MCF 10A (cell line): ENCODE data around the gene GAA. TPM values are rescaled to one million over a fixed set of nuclear protein-coding genes. Genes with fewer than 3 reads are reported as not detected.

Experiments used
- Bru-seq: library from RNA; stranded (reverse); fragments of 400-500 nt; gene quantifications from one replicate; lab custom pipeline; 2021; lab: Mats Ljungman, UMichigan
- BruChase-seq, 2 experiments: library from RNA; stranded (reverse); fragments of 400-500 nt; gene quantifications; one replicate each; lab custom pipeline; 2021; lab: Mats Ljungman, UMichigan
- BruUV-seq: library from RNA; stranded (reverse); fragments of 400-500 nt; replicated peaks from 2 replicates; lab custom pipeline; 2021; lab: Mats Ljungman, UMichigan
- CTCF ChIA-PET: fragments of 300-600 bp; sonication (Branson Sonifier 250); formaldehyde crosslinking; extraction: SDS; loops from one replicate; lab custom pipeline; 2021; ENCODE audit warnings: antibody characterized with exemption, inconsistent platforms; lab: Yijun Ruan, JAX
- POLR2A ChIA-PET: fragments of 300-600, 350-650 bp; sonication (Branson Sonifier 250); formaldehyde crosslinking; extraction: SDS; loops from one replicate; lab custom pipeline; 2020; ENCODE audit warnings: antibody characterized with exemption, inconsistent platforms; lab: Yijun Ruan, JAX
- DNase-seq: peaks from one replicate; pipeline ENCODE4 v3.0.0-alpha.2; 2018; ENCODE audit not compliant: unreplicated experiment
- H3K27ac Mint-ChIP-seq: one replicate; pipeline ENCODE4 v1.8.0; 2022; ENCODE audit warnings: mild to moderate bottlenecking, low read depth, mixed read lengths; ENCODE audit not compliant: unreplicated experiment
- H3K27me3 Mint-ChIP-seq: one replicate; pipeline ENCODE4 v1.8.0; 2022; ENCODE audit warnings: mixed read lengths; ENCODE audit not compliant: insufficient read depth, unreplicated experiment
- H3K36me3 Mint-ChIP-seq: one replicate; pipeline ENCODE4 v1.8.0; 2022; ENCODE audit warnings: mild to moderate bottlenecking, moderate library complexity, mixed read lengths; ENCODE audit not compliant: insufficient read depth, unreplicated experiment
- H3K4me1 Mint-ChIP-seq: one replicate; pipeline ENCODE4 v1.8.0; 2022; ENCODE audit warnings: mixed read lengths; ENCODE audit not compliant: insufficient read depth, unreplicated experiment
- H3K4me3 Mint-ChIP-seq: one replicate; pipeline ENCODE4 v1.8.0; 2022; ENCODE audit warnings: mild to moderate bottlenecking, moderate library complexity, mixed read lengths; ENCODE audit not compliant: unreplicated experiment
- H3K9me3 Mint-ChIP-seq: one replicate; pipeline ENCODE4 v1.8.0; 2022; ENCODE audit warnings: mixed read lengths; ENCODE audit not compliant: unreplicated experiment
- intact Hi-C: fragments of 100-400 bp; cut with micrococcal nuclease; formaldehyde crosslinking; loops from 2 replicates; pipeline ENCODE4 v1.14.1; 2022
- long read RNA-seq: library from polyadenylated mRNA; stranded (forward); transcript quantifications from one replicate; pipeline ENCODE4 v2.0.0, GENCODE V29; 2022
- total RNA-seq: library from RNA; stranded (reverse); gene quantifications from 2 replicates; pipeline ENCODE4 v1.2.3, GENCODE V29; 2022
- TF ChIP-seq, protein P1 (sequence below): fragments of 200-600 bp; IDR thresholded peaks from one replicate; pipeline ENCODE4 v1.8.0; 2022; ENCODE audit warnings: antibody characterized with exemption, mild to moderate bottlenecking; ENCODE audit not compliant: unreplicated experiment

Gene GAA
- total RNA-seq = 26.0 and 31.3 TPM in 2 replicates
- percentile 45 among the genes with signal in this experiment for Bru-seq, nascent RNA
- BruChase-seq, experiment 1, labeled RNA remaining after a 6-hour chase = percentile 60 among the genes with signal in this experiment
- percentile 50 among the genes with signal in this experiment for BruChase-seq, experiment 2, labeled RNA remaining after a 2-hour chase
- long read RNA-seq, transcript GAA-202 (21 exons, 3,549 nt) = major isoform, 23 of 62 reads
- long read RNA-seq, partial matches to known transcripts = 7 of 62 reads
- long read RNA-seq, other reads (novel, unspliced or antisense) = 32 of 62 reads

- Mint-ChIP-seq H3K27ac (peak within 1 kb of the TSS; percentile 67), H3K4me3 (peak within 1 kb of the TSS; percentile 79), H3K36me3 (no peaks in the 10 kb centered on the region), H3K4me1 (peaks cover 18% of the 10 kb centered on the region), H3K9me3 (no peaks in the 10 kb centered on the region), H3K27me3 (no peaks in the 10 kb centered on the region)
- intact Hi-C loops = loop anchor here (1.0 to 10.0 kb wide), 2 partner anchors 152 to 314 kb away; partner anchors contain the start of gene ENDOV
- ChIA-PET POLR2A (interaction anchor here (0.6 to 1.8 kb wide), 18 partner anchors 8 to 1864 kb away, joined by 3 to 20 read pairs (median 4); no protein-coding TSS in a partner anchor), CTCF (interaction anchor here (0.5 to 2.8 kb wide), 20 partner anchors 8 to 218 kb away, joined by 3 to 14 read pairs (median 4); no protein-coding TSS in a partner anchor)
- no TSS peak for BruUV-seq
- TF ChIP-seq, protein P1, sequence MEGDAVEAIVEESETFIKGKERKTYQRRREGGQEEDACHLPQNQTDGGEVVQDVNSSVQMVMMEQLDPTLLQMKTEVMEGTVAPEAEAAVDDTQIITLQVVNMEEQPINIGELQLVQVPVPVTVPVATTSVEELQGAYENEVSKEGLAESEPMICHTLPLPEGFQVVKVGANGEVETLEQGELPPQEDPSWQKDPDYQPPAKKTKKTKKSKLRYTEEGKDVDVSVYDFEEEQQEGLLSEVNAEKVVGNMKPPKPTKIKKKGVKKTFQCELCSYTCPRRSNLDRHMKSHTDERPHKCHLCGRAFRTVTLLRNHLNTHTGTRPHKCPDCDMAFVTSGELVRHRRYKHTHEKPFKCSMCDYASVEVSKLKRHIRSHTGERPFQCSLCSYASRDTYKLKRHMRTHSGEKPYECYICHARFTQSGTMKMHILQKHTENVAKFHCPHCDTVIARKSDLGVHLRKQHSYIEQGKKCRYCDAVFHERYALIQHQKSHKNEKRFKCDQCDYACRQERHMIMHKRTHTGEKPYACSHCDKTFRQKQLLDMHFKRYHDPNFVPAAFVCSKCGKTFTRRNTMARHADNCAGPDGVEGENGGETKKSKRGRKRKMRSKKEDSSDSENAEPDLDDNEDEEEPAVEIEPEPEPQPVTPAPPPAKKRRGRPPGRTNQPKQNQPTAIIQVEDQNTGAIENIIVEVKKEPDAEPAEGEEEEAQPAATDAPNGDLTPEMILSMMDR = peak; percentile 69
- DNase-seq = peak; percentile 68
Observed at GRCh38 chr17:80101011-80101945, at the start of gene GAA. Gene GAA, plus strand, starts transcription at chr17:80101581. Its CDS starts 3,006 bp downstream, at chr17:80104587.

GRCh38 chr17:80051681-80052080 lies 49.7 kb upstream of the GAA start:
- DNase-seq = no peak
- no peaks in the 10 kb centered on the region for H3K36me3 Mint-ChIP-seq
- no TSS peak for BruUV-seq
- H3K9me3 Mint-ChIP-seq = no peaks in the 10 kb centered on the region
- no peak overlapping the region for H3K4me3 Mint-ChIP-seq
- no peak overlapping the region for H3K27ac Mint-ChIP-seq
- CTCF ChIA-PET = no interaction called here
- intact Hi-C loops = no loop called here
- TF ChIP-seq, protein P1 = no peak
- no peaks in the 10 kb centered on the region for H3K4me1 Mint-ChIP-seq
- no peaks in the 10 kb centered on the region for H3K27me3 Mint-ChIP-seq
- POLR2A ChIA-PET = no interaction called here

DNA sequence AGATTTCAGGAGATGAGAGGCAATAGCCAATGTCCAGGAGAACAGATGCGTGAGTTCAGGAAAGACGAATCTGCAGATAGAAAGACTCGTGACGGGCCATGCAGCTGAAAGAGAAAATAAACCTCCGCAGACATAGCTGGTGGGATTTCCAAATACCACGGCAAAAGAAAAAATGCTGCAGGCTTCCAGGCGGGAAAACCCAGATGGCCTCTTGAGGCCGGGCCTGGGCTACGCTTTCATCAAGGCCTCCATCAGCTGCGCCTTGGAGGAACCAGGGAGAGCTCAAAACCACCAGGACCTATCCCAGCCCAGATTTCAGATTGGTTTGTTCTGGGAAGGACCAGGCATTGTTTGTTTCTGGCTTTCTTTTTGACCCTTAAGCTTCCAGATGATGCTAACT lies 48.3 kb upstream of the GAA start:
- BruUV-seq = no TSS peak
- CTCF ChIA-PET = no interaction called here

More for the DNA sequence above, 48.3 kb upstream of the GAA start:
- intact Hi-C loops = no loop called here
- no peak overlapping the region for H3K27ac Mint-ChIP-seq
- H3K36me3 Mint-ChIP-seq = no peaks in the 10 kb centered on the region
- no peaks in the 10 kb centered on the region for H3K27me3 Mint-ChIP-seq
- POLR2A ChIA-PET = interaction anchor here (0.5 to 0.6 kb wide), 3 partner anchors 93 to 1831 kb away, joined by 3 read pairs; no protein-coding TSS in a partner anchor
- TF ChIP-seq, protein P1 = no peak
- no peak overlapping the region for H3K4me3 Mint-ChIP-seq
- H3K4me1 Mint-ChIP-seq = no peaks in the 10 kb centered on the region
- DNase-seq = no peak
- no peaks in the 10 kb centered on the region for H3K9me3 Mint-ChIP-seq
